Left renal cortex interstitium (tissue), 4 donors: ENCODE results near the gene RXRA. TPM values are rescaled to one million over a fixed set of nuclear protein-coding genes. Genes with fewer than 3 reads are reported as not detected.

ENCODE experiments used
- DNase-seq, 4 donors: peaks; one replicate each; pipeline ENCODE4 v3.0.0-alpha.2; 2013; ENCODE audit warnings: low read depth in 4 of 4, low spot score in 2 of 4, missing footprints in 1 of 4
- polyA plus RNA-seq, 4 donors: library from polyadenylated mRNA; unstranded; fragments of 120-200 nt; gene quantifications; one replicate each; pipeline ENCODE4 v1.2.1, GENCODE V29; 2013; ENCODE audit not compliant: insufficient read length in 4 of 4

The RXRA gene
- polyA plus RNA-seq, 4 donors: 38.2 to 61.6 (median 49.6) TPM

DNA sequence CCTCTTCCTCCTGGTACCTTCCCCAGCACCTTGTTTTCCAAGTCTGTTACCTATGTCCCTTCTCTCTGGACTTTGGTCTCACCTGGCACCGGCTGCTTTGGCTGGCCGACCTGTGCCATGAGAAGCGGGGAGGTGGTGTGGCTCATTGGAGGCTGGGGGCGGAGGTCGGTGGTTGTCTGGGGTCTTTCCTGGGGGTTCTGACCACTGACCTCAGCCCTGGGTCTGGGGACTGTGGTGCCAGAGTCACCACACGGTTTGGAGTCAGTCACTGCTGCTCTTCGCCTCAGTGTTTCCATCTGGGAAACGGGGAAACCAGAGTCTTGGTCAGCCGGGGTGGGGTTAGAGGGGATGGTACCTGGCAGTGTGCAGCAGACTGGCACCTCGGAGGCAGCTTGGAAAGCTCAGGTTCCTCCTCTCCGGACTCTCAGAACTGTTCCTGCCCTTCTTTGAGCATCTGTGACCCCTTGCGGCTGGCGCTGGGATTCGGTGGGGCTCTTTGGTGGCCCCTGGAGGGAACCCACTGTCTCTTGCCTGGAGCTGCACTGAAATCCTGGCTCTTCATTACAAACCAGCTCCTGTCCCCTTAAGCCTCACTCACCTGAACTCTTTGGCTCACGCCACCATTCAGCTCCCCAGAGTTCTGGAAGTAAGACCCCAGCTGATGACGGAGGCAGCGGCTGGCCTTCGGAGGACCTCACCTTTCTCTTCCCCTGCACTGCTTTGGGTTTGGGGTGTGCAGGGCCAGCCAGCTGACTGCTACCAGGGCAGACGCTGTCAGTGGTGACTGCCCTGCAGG is 4.1 kb upstream of the RXRA start:
- no peak for DNase-seq

DNA sequence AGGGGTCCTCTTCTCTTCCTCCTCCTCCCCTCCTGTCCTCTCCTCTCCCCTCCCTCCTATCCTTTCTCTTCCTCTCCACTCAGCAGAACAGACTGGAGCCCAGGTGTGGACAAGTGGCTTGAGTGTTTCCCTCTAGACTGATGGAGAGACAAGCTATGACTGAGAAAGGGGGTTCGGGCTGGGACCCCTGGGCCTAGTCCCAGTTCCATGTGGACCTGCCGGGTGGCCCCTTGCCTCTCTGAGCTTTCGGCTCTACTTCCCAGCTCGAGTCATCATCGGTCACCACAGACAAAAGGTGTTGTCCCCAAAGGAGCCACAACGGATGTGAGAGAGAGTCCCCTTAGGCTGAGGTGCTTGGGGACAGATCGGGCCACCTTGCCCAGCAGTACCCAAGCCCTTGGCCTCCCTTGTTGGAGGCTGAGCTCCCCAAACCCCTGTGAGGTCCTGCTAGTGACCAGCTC is 3.4 kb upstream of the RXRA start:
- DNase-seq: no peak

DNA sequence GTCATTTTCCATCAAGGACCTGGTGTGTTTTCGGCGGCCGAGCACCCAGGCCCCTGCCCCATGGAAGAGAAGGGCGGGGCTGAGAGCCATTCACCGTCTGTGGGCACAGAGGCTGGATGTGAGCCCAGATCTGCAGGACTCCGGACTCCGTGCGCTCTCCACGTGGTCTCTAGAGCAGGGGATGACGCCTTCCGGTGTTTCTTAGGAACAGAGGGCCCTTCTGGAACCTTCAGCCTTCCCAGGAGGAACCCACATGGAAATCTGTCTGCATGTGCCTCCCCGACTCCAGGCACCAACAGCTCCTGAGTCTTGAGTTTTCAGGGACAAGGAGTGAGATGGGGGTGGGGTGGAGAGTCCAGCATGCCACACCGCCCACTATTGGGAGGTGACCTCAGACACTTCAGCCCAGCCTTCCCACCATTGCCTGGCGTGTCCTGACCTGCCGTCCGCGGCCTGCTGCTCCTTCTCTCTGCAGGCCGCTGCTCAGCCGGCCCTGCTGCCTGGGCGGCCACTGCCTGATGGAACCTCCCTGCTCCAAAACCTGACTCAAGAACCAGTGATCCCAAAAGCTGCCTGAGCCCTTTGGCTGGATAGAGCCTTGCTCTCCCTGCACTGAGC is 2.4 kb upstream of the RXRA start:
- DNase-seq: no peak

DNA sequence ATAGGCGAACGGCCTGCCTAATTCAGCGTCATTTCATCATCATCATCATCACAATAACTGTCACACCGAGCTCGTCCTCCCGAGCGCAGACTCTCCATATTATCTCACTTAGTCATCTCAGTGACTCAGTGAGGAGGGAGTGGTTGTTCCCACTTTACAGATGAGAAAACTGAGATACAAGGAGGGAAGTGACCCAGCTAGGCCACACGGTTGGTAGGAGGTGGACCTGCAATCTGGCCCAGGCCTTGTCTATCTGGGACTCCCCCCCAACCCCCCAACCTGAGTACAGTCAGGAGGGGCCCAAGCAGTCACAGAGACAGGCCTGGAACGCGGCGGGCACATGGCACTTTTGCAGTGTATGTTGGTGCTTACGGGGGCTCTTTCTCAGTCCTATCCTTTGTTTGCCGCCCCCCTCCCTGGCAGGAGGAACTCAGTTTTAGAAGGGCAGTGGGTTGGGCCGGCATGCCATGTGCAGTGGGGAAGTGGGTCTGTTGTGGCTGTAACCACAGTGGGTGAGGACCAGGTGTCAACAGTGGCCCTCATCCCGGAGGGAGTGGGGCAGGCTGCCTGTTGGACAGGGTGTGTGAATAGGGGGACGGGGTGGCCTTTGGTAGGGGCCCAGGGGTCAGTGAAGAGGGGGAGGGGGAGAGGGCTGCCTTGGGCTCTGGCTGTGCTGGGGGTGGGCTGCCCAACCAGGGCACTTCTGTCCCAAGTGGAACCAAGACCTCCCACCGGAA is 1.7 kb upstream of the RXRA start:
- no peak for DNase-seq

DNA sequence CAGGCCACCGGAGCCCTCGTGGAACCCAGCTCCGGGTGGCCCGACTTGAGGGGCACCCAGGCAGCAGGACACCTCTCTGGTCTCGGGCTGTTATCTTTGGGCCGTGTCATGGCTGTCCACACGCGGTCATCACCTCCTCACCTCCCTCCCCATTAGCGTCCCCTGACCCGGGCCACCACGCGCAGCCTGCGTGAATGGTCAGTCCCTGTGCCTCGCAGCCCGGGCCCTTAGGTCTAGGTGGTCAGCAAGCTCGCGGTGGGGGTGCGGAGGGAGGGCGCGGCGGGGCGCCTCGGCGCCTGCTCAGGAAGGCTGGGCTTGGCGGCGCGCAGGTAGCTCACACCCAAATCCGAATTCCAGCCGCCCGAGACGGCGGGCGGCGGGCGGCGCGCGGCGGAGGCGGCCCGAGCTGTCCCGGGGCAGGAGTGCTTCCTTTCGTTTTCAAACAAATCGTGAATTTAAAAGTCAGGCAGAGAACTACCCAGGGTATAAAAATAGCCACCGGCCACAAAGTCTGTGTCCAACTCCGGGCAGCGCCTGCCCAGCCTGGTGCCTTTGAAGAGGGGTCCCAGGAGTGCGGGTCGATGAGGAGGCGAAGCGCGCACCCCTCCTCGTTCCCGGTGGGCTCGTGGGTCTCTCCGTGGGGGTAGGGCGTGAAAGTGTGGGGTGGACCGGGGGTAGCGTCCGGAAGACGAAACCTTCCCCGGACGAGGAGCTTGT is 1.0 kb upstream of the RXRA start:
- DNase-seq: no peak

DNA sequence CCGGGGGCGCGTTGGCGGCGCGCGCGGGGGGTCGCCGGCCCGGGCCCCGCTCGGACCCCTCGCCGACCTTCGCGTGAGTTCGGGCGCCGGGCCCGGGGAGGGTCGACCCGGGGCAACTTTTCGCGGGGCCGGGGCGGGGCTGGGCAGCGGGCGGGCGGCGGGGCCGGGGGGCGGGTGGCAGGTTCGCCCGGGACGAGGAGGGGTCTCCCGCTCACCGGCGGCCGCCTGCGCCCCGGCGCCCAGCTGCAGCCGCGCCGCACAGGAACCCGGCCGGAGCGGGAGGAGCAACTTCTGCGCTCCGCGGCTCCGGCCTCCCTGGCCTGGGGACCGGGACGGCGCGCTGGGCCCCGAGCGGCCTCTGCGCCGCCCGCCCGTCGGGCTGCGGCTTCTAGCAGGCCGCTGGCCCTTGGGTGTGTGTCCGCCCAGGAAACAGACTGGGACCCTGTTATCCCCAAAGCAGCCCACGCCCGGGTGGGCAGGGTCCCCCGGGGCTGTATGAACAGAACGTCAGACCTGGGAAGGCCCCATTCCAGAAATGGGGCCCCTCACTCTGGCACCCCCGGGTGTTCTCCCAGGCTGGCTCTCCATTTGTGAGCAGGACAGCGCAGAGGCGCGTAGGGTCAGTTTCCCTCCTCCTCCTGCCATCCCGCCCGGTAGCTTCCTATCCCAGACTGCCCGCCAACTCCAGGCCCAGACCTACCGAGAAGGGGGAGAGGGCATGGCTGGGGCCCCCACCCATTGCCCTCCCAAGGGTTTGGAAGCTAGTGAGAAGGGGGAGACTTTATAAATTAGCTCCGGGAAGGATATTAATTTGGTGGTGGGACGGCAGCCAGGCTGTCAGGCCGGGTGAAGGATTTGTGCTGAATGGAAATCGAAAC is 708 bp downstream of the RXRA start:
- no peak for DNase-seq

DNA sequence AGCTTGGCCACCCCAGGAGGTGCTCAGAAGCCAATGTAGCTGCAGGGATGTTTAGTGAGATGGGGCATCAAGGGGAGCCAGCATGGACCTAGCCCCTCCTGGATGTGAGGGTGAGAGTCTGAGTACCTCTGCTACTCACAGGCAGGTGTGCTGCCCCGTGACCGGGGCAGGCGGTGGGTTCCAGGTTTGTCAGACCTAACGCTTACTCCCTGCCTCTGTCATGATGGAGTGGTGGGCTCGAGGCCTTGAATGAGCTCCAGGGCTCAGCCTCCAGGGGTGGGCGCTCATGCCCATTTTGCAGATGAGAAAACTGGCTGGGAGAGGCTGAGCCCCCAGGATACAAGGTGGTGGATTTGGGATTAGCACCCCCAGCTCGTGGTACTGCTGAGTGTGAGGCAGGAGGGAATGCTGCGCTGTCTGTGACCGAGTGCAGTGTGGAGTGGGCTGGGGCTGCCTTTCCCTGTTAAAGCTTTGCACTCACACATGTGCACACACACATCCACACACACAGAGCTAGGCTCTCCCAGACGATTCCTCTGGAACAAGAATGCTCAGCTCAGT is 1.5 kb downstream of the RXRA start:
- no peak for DNase-seq

DNA sequence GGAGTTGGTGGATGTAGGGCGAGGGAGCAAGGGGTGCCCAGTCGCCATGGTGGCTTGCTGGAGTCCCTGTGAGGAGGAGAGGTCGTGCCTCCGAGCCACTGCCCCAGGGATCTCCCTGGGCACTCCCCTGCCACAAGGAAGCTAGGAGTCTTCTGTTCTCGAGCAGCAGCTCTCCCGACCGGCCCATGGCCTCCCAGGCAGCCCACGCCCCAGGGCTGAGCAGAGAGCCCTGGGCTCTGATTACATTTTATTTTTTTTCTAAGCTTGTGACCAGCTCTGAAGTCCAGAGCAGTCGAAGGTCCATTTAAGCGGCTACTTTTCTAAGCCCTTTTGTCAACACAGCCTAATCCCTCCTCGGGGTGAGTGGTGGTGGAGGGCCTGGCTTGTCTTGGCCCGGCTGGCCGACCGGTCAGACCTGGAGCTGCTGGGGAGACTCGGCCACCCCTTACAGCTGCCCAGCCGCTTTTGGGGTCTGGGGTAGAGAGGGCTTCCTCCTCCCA is 2.1 kb downstream of the RXRA start:
- DNase-seq: no peak

DNA sequence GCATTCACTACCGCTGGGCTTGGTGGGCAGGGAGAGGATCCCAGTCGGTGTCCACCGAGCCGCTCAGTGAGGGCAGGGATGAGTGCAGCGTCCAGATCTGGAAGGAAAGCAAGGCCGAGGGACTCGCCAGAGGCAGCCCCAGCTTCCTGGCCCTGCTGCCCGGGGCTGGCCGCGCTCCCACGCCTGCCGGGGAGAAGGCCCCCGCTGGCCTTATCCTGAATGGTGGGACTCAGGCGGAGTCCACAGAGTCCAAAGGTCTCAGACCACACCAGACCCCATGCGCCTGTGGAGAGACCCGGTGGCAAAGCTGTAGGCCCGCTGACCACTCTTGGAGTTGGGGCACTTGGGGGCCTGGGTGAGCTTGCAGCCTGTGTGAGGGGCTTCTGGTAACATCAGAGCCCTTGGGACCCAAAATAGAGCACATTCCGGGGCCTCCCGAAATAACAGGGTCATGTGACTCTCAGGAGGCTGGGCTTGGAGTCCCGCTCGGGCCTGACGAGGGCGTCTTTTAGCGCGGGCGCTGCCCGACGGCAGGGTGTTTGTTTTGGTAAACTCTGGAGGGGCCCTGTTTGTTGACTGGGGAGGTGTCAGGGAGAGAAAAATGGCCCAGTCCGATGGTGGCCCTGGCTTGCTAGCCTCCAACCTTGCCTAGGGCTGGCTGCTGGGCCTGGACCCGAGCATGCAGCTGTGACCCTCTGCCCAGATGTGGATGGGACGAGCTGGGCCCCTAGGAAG is 2.8 kb downstream of the RXRA start:
- no peak for DNase-seq

DNA sequence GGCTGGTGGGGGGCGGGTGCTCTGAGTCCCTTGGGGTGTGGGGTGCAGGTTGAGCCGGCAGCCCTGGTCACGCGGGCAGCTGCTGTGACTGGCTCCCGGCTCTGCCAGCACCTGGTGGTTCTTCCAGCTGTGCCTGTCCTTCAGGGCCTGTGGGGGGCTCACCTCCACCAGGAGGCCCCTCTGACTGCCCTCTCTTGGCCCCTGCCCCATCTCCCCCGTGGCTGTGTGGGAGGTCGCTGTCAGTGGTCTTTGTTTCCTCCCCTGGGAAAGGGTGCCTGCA is 3.3 kb downstream of the RXRA start:
- DNase-seq: no peak

DNA sequence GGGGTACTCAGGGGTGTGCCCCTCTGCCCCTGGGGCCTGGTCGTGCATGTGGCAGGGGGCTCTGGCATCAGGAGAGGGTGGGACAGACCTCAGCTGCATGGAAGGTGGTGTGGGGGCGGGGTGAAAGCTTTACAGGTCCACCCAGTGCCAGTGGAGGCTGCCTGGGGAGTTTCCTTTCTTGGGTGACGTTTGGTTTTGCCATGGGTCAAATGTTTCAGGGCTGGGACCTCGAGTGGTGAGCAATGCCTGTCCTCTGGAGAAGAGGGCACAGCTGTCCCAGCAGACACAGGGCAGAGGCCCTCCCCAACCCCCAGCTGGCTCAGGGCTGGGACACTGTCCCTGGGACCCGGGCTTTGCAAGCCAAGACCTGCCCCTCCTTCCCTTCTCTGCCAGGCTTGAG is 3.6 kb downstream of the RXRA start:
- DNase-seq: no peak

DNA sequence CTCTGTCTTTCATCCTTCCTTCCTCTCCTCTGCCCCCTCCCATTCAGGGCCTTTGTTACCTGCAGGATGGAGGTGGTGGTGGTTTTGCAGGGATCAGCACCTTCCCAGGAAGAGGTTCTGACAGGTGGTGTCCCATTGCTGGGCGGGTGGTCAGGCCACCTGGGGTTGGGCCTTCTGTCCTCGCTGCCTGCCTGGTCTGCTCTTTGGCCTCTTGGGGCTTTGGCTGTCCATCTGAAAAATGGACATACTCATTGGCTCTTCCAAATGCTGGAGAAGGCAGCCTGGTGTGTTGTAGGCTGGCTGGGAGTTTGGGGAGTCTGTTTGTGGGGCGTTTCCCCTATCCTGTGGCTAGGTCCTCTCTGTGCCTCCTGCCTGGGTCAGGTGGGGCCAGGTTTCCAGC is 4.3 kb downstream of the RXRA start:
- no peak for DNase-seq

DNA sequence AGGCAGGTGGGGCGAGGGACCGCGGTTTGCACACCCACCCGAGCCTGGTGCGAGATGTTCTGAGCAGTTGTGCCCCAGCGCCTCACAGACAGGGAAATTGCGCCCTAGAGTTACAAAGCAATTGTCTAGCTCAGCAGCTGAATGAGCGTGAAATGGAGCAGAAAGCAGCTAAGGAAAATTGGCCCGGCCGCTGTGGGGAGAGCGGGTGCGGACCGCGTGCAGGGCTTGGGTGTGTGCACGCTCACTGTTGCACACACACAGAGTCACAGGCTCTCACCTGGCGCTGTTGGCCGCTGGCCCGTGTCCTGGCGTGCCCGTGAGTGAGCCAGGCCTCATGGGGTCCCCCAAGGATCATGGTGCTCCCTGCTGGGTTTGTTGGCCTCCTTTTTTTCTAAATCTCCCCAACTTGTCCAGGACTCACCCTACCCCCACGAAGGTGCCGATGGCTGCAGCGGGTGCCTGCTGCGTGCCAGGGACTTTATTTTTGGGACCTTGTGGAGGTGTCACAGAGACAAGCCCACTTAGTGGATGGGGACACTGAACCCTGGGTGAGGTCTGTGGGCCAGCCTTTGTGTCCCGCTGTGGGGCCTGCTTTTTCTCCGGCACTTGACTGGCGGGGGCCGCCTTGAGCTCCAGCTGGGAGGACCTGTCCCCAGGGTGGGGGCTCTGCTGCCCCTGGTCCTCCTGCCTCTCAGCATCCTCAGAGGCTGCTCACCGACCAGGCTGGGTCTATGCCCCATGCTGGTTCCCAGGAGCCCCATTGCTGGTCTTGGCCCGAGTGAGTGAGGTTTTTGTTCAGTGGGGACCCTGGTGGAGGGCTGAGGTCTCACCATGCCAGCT is 5.2 kb downstream of the RXRA start:
- DNase-seq: no peak

DNA sequence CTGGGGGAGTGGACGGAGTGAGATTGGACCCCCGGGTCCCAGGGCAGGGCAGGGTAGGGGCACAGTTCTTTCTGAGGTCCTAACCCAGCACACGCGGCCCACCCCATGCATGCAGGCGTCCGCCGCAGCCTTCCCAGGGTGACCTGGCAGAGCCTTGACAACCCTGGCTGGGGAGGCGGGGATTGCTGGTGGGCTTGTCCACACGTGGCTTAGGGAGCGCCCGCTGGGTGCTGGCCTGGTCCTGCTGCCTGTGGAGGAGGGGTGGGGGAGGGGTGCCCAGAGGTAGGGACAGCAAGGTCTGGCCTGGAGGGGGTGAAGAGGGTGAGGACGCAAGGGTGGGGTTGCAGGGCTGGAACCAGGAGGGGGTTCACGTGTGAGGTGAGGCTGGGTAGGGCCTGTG is 6.0 kb downstream of the RXRA start:
- no peak for DNase-seq

DNA sequence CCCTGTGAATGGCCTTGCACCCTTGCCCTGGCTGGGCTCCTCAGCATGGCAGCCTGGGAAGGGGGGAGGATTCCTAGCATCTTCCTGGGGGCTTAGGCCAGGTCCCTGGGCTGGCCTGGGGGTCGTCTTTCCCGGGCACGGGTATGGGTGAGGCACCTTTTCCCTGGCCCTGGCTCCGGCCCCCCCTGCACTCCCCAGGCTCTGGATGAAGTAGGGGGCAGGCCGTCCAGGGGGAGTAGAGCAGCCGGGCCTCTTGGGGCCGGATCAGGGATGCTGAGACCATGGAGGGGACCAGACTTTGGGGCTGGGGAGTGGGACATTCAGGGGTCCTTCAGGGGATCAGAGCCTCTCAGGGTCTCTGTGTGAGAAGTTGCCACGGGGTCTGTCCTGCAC is 6.6 kb downstream of the RXRA start:
- DNase-seq: no peak

DNA sequence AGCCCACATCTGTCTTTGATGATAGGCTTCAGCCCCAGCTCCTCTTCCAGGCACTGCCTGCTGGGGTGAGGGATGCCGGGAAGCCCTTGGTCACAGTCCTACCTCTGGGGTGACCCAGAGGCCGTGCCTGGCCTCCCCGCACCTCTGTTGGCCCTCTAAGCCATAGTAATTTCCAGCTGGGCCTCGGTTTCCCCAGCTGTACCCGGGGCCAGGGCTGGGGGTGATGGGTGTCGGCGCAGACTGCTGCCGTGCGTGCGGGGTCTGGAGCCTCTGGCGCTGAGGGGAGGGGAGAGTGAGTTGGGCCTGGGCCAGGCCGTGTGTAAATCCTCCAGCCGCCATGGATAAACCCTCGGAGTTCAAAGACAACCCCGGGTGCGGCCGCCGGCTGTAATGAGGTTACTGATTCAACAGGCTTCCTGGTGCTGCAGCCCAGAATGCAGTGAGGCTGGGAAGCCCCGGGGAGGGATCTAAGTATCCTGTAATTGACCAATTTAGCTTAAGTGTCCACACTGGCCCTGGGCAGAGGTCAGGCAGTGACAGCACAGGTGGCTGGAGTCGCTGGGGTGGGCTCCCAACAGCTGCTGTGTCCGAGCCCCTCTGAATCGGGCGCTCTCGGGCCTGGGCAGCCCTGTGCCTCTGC is 7.1 kb downstream of the RXRA start:
- DNase-seq: no peak

DNA sequence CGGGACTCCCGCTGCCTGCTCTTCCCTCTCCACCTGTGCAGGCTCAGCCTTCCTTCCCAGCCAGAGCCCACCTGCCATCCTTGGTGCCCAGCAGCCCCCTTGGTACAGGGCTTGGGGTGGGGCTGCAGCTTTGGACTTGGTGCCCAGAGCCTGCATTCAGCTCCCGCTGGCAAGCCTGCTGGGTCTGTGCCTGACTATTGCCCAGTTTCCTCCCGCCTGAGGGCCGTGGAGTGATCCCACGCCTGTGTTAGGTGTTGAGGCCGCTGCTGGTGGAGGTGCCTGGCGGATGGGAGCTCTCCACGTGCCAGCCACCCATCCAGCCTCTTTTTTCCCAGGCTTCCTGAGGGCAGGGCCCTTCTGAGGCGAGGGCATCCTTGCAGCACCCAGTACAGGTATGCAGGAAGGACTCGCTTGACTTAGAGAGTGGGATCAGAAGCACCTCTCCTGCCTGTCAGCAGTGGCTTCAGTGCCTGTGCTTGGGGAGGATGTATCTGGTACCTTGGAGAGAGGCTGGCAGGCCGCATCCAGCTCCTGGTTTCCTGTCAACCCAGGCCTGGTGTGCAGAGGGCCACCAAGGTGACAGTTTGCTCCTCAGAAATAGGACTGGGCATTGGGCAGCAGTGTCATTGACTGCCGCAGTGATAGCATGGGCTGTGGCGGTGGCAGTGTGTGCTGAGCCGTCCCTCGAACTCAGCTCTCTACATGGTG is 7.8 kb downstream of the RXRA start:
- DNase-seq: no peak
